ENCODE measurements around the gene CERK. TPM values are rescaled to one million over a fixed set of nuclear protein-coding genes. Genes with fewer than 3 reads are reported as not detected.

CERK gene
- polyA plus RNA-seq, 1 of the 3 experiments (the other 2 are of a cell fraction), result 32.6 TPM

- Histone ChIP-seq H3K79me2 (ENCODE audit: insufficient read depth) (peaks cover 9% of the 10 kb centered on the region), H3K27ac (ENCODE audit: low read depth in 2 of 2, low read length in 1 of 2) (no peak overlapping the region), H3K9ac (no peak overlapping the region), H4K20me1 (ENCODE audit: insufficient read depth) (0 out of 2 replicates have a peak, but pooled peaks cover 4% of the 10 kb centered on the region), H3K9me3 (no peaks in the 10 kb centered on the region), H2AFZ (ENCODE audit: low read depth) (no peak overlapping the region), H3K27me3 (ENCODE audit: insufficient read depth) (no peaks in the 10 kb centered on the region), H3K36me3 (replicated peaks in 1 of 2; ENCODE audit: control insufficient read depth in 1 of 2, insufficient read depth in 2 of 2, low read length in 1 of 2) (peaks cover 18 to 50% of the 10 kb centered on the region in 2 experiments), H3K4me3 (ENCODE audit: low read depth in 2 of 2, low read length in 1 of 2) (no peak overlapping the region), H3K4me2 (no peak overlapping the region), H3K4me1 (ENCODE audit: control insufficient read depth in 1 of 2, insufficient read depth in 2 of 2, low read depth in 1 of 2, low read length in 1 of 2) (no peaks in the 10 kb centered on the region), H3K9me2 (no peaks in the 10 kb centered on the region), H3F3A (replicated peaks; ENCODE audit: insufficient read depth) (no peaks in the 10 kb centered on the region)
- WGBS (ENCODE audit: low lambda C conversion rate), result 94% methylated on average over 31 of the region's 33 CpGs
- POLR2A ChIA-PET, result no interaction called here
- peak; percentile 17 for DNase-seq
- CTCF ChIA-PET, result interaction anchor here (2.5 kb wide), 1 partner anchor 138 kb away, joined by 11 read pairs; no protein-coding TSS in a partner anchor
- TF ChIP-seq RFX5 (IDR thresholded peaks at IDR 0.05; ENCODE audit: low read length) (no peak), ELF1 (IDR thresholded peaks at IDR 0.05) (no peak), TEAD4 (IDR thresholded peaks at IDR 0.05; ENCODE audit: borderline replicate concordance, insufficient read depth) (no peak), FOSL2 (IDR thresholded peaks at IDR 0.05; ENCODE audit: borderline replicate concordance, low read depth) (no peak), USF1 (IDR thresholded peaks at IDR 0.05; ENCODE audit: borderline replicate concordance, low read depth) (no peak), YY1 (IDR thresholded peaks at IDR 0.05; ENCODE audit: low read depth) (no peak), TAF1 (IDR thresholded peaks at IDR 0.05; ENCODE audit: borderline replicate concordance, low read depth, low read length) (no peak), RCOR1 (IDR thresholded peaks at IDR 0.05; ENCODE audit: low read length) (no peak), POLR2AphosphoS5 (IDR thresholded peaks at IDR 0.05; ENCODE audit: low read depth, low read length) (no peak), GABPA (IDR thresholded peaks at IDR 0.05; ENCODE audit: low read depth) (no peak), GATA2 (CRISPR knock-in tag; IDR thresholded peaks at IDR 0.05) (no peak), JUND (IDR thresholded peaks at IDR 0.05) (no peak), CHD2 (IDR thresholded peaks at IDR 0.05; ENCODE audit: low read length, partially characterized antibody) (no peak), NRF1 (IDR thresholded peaks at IDR 0.05; ENCODE audit: low read depth, low read length) (no peak)
- TF ChIP-seq, protein P1, sequence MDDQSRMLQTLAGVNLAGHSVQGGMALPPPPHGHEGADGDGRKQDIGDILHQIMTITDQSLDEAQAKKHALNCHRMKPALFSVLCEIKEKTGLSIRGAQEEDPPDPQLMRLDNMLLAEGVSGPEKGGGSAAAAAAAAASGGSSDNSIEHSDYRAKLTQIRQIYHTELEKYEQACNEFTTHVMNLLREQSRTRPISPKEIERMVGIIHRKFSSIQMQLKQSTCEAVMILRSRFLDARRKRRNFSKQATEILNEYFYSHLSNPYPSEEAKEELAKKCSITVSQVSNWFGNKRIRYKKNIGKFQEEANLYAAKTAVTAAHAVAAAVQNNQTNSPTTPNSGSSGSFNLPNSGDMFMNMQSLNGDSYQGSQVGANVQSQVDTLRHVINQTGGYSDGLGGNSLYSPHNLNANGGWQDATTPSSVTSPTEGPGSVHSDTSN (IDR thresholded peaks at IDR 0.05), result no peak
Observed at GRCh38 chr22:46701262-46701661, 36.8 kb downstream of the CERK start.

GRCh38 chr22:46699091-46699490 is 39.0 kb downstream of the CERK start:
- H3K9me3 ChIP-seq, result no peaks in the 10 kb centered on the region
- H2AFZ ChIP-seq (ENCODE audit: low read depth), result no peak overlapping the region
- no peak overlapping the region for H3K27ac ChIP-seq (ENCODE audit: low read depth in 2 of 2, low read length in 1 of 2)
- CTCF ChIA-PET, result interaction anchor here (2.1 kb wide), 1 partner anchor 136 kb away, joined by 9 read pairs; no protein-coding TSS in a partner anchor
- no peaks in the 10 kb centered on the region for H3K27me3 ChIP-seq (ENCODE audit: insufficient read depth)
- 98% methylated on average over 17 of the region's 17 CpGs for WGBS (ENCODE audit: low lambda C conversion rate)
- H3K9ac ChIP-seq, result no peak overlapping the region
- H3K9me2 ChIP-seq, result no peaks in the 10 kb centered on the region
- peaks cover 14 to 67% of the 10 kb centered on the region in 2 experiments for H3K36me3 ChIP-seq (replicated peaks in 1 of 2; ENCODE audit: control insufficient read depth in 1 of 2, insufficient read depth in 2 of 2, low read length in 1 of 2)
- 0 out of 2 replicates have a peak, but pooled peaks cover 1% of the 10 kb centered on the region for H4K20me1 ChIP-seq (ENCODE audit: insufficient read depth)
- POLR2A ChIA-PET, result interaction anchor here (0.6 kb wide), 1 partner anchor 154 kb away, joined by 4 read pairs; no protein-coding TSS in a partner anchor
- H3F3A ChIP-seq (replicated peaks; ENCODE audit: insufficient read depth), result no peaks in the 10 kb centered on the region
- no peak overlapping the region for H3K4me2 ChIP-seq
- H3K4me3 ChIP-seq (ENCODE audit: low read depth in 2 of 2, low read length in 1 of 2), result no peak overlapping the region
- peak; percentile 14 for DNase-seq
- H3K79me2 ChIP-seq (ENCODE audit: insufficient read depth), result no peaks in the 10 kb centered on the region
- H3K4me1 ChIP-seq (ENCODE audit: control insufficient read depth in 1 of 2, insufficient read depth in 2 of 2, low read depth in 1 of 2, low read length in 1 of 2), result no peaks in the 10 kb centered on the region
- TF ChIP-seq EP300 (IDR thresholded peaks at IDR 0.05; ENCODE audit: borderline replicate concordance in 1 of 2, low read depth in 1 of 2, low read length in 1 of 2) (no peak), NFIC (IDR thresholded peaks at IDR 0.05; ENCODE audit: borderline replicate concordance) (no peak), MAX (IDR thresholded peaks at IDR 0.05; ENCODE audit: low read depth) (no peak), FOXJ3 (CRISPR knock-in tag; IDR thresholded peaks at IDR 0.05) (no peak), JUND (IDR thresholded peaks at IDR 0.05) (no peak), SIN3A (IDR thresholded peaks at IDR 0.05; ENCODE audit: borderline replicate concordance, low read depth, low read length) (no peak), TAF1 (IDR thresholded peaks at IDR 0.05; ENCODE audit: borderline replicate concordance, low read depth, low read length) (no peak), MXI1 (IDR thresholded peaks at IDR 0.05; ENCODE audit: low read depth, low read length) (no peak), SMC3 (IDR thresholded peaks at IDR 0.05; ENCODE audit: low read depth, low read length) (no peak), REST (IDR thresholded peaks at IDR 0.05; ENCODE audit: low read depth, low read length) (no peak), RFX5 (IDR thresholded peaks at IDR 0.05; ENCODE audit: low read length) (no peak), POLR2AphosphoS5 (IDR thresholded peaks at IDR 0.05; ENCODE audit: low read depth, low read length) (no peak)
- TF ChIP-seq, protein P1 (IDR thresholded peaks at IDR 0.05), result no peak
